Muscle layer of colon (tissue), 2 donors: ENCODE results near the gene LSAMP.

ENCODE experiments used
- H3K27ac ChIP-seq: one replicate; pipeline ENCODE4 v1.7.0; 2013; ENCODE audit warnings: low read depth, mild to moderate bottlenecking, low read length, moderate library complexity
- H3K27me3 ChIP-seq, 2 donors: one replicate each; pipeline ENCODE4 v1.7.0; 2013; ENCODE audit warnings: low read length in 2 of 2, mild to moderate bottlenecking in 2 of 2; ENCODE audit not compliant: insufficient read depth in 2 of 2, control insufficient read depth in 1 of 2
- H3K36me3 ChIP-seq: one replicate; pipeline ENCODE4 v1.7.0; 2013; ENCODE audit warnings: mild to moderate bottlenecking, low read length; ENCODE audit not compliant: insufficient read depth
- H3K4me1 ChIP-seq: one replicate; pipeline ENCODE4 v1.7.0; 2013; ENCODE audit warnings: mild to moderate bottlenecking, low read length; ENCODE audit not compliant: insufficient read depth
- H3K4me3 ChIP-seq, 2 donors: one replicate each; pipeline ENCODE4 v1.7.0; 2013; ENCODE audit warnings: low read length in 2 of 2, low read depth in 1 of 2, mild to moderate bottlenecking in 1 of 2, moderate library complexity in 1 of 2
- H3K9ac ChIP-seq: one replicate; pipeline ENCODE4 v1.7.0; 2013; ENCODE audit warnings: low read length
- H3K9me3 ChIP-seq: one replicate; pipeline ENCODE4 v1.7.0; 2013; ENCODE audit warnings: mild to moderate bottlenecking, low read length
- donor health status: abdominal sarcoma.
- donor health status: Adenocarcinoma of cecum.

LSAMP gene

DNA sequence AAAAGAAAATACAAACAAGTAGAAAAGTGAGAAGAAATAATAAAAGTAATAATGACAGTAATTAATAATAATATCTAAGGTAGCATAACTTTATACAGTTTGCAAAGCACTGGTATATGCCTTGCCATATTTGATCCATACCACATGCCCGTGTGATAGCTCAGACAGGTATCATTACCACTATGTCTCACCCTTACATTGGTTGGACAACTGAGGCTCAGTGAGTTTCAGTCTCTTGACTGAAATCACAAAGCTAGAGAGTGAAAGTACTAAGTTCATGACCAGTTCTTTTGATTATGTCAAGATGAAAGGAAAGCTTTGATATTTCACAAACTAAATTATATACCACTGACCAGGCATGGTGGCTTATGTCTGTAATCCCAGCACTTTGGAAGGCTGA, 413.1 kb downstream of the LSAMP start:
- H3K27ac ChIP-seq, result no peak overlapping the region

GRCh38 chr3:116030131-116030850, 415.0 kb downstream of the LSAMP start:
- Histone ChIP-seq H3K4me3 (no peak overlapping the region), H3K4me1 (peaks cover 20% of the 10 kb centered on the region), H3K27me3 (no peaks in the 10 kb centered on the region), H3K27ac (no peak overlapping the region), H3K9ac (no peak overlapping the region), H3K36me3 (no peaks in the 10 kb centered on the region), H3K9me3 (no peaks in the 10 kb centered on the region)

More for the DNA sequence above, 413.1 kb downstream of the LSAMP start:
- Histone ChIP-seq H3K4me1 (peaks cover 18% of the 10 kb centered on the region), H3K9ac (no peak overlapping the region), H3K27me3 (no peaks in the 10 kb centered on the region), H3K9me3 (no peaks in the 10 kb centered on the region), H3K36me3 (no peaks in the 10 kb centered on the region), H3K4me3 (no peak overlapping the region)

- Histone ChIP-seq H3K27me3 (no peaks in the 10 kb centered on the region), H3K36me3 (no peaks in the 10 kb centered on the region), H3K27ac (no peak overlapping the region)
Measured at GRCh38 chr3:116029266-116029665, 416.0 kb downstream of the LSAMP start.

DNA sequence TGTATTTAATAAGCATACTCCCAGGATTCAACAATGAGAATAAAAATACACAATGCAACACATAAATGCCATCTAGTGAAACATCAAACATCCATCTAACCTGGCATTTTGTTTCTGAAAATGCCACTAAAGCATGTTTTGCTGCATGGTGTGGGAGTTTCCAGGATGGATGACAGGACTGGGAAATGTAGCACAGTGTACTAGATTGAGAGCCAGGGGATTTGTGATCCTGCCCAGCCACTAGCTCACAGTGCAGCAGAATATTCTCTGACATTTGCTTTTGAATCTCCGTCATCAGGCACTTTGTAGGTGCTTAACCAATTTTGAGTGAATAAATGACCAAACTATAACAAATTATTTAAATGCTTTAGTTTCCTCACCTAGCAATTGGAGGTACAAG, 417.1 kb downstream of the LSAMP start:
- no peaks in the 10 kb centered on the region for H3K27me3 ChIP-seq
- no peaks in the 10 kb centered on the region for H3K9me3 ChIP-seq
- H3K27ac ChIP-seq, result no peak overlapping the region
- no peaks in the 10 kb centered on the region for H3K36me3 ChIP-seq
- H3K4me1 ChIP-seq, result peaks cover 20% of the 10 kb centered on the region
- H3K9ac ChIP-seq, result no peak overlapping the region
- no peak overlapping the region for H3K4me3 ChIP-seq

More at GRCh38 chr3:116029266-116029665, 416.0 kb downstream of the LSAMP start:
- Histone ChIP-seq H3K9ac (no peak overlapping the region), H3K9me3 (no peaks in the 10 kb centered on the region), H3K4me1 (peaks cover 20% of the 10 kb centered on the region), H3K4me3 (no peak overlapping the region)

DNA sequence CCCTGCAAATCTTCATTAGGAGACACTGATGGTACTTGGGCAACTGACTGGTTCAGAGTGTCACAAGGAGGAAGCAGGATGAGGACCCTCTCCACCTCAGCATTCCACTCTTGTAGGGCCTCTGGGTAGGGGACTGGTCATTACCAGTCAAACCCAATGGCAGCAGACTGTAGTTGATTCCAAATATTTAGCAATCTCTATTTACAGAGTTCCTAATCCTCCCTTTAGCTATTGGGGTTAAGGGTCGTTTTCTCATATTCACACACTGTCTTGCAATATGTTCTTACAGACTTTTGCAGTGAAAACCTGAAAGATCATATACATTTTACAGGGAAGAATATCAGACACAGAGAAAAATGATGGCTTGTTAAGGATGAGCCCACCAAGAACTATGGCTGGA, 424.3 kb downstream of the LSAMP start:
- Histone ChIP-seq H3K27ac (no peak overlapping the region), H3K27me3 (no peaks in the 10 kb centered on the region), H3K36me3 (no peaks in the 10 kb centered on the region), H3K4me3 (no peak overlapping the region), H3K9ac (no peak overlapping the region), H3K9me3 (no peaks in the 10 kb centered on the region), H3K4me1 (no peaks in the 10 kb centered on the region)

GRCh38 chr3:116020495-116020894, 424.8 kb downstream of the LSAMP start:
- H3K4me3 ChIP-seq, result no peak overlapping the region
- no peaks in the 10 kb centered on the region for H3K27me3 ChIP-seq
- H3K9me3 ChIP-seq, result no peaks in the 10 kb centered on the region
- no peaks in the 10 kb centered on the region for H3K36me3 ChIP-seq
- no peak overlapping the region for H3K27ac ChIP-seq
- H3K9ac ChIP-seq, result no peak overlapping the region
- H3K4me1 ChIP-seq, result no peaks in the 10 kb centered on the region

GRCh38 chr3:116019254-116019763, 426.0 kb downstream of the LSAMP start:
- H3K27ac ChIP-seq, result no peak overlapping the region
- no peaks in the 10 kb centered on the region for H3K36me3 ChIP-seq
- H3K27me3 ChIP-seq, result no peaks in the 10 kb centered on the region
- H3K9ac ChIP-seq, result no peak overlapping the region
- H3K9me3 ChIP-seq, result no peaks in the 10 kb centered on the region
- H3K4me3 ChIP-seq, result no peak overlapping the region
- H3K4me1 ChIP-seq, result no peaks in the 10 kb centered on the region

- Histone ChIP-seq H3K4me1 (no peaks in the 10 kb centered on the region), H3K36me3 (no peaks in the 10 kb centered on the region), H3K27ac (no peak overlapping the region), H3K4me3 (no peak overlapping the region), H3K27me3 (no peaks in the 10 kb centered on the region), H3K9me3 (no peaks in the 10 kb centered on the region), H3K9ac (no peak overlapping the region)
Measured at GRCh38 chr3:116018646-116019045, 426.6 kb downstream of the LSAMP start.

GRCh38 chr3:116015931-116016330, 429.4 kb downstream of the LSAMP start:
- H3K27me3 ChIP-seq, result no peaks in the 10 kb centered on the region
- no peaks in the 10 kb centered on the region for H3K4me1 ChIP-seq
- H3K9me3 ChIP-seq, result no peaks in the 10 kb centered on the region
- H3K27ac ChIP-seq, result no peak overlapping the region
- H3K36me3 ChIP-seq, result no peaks in the 10 kb centered on the region
- H3K4me3 ChIP-seq, result no peak overlapping the region
- no peak overlapping the region for H3K9ac ChIP-seq

DNA sequence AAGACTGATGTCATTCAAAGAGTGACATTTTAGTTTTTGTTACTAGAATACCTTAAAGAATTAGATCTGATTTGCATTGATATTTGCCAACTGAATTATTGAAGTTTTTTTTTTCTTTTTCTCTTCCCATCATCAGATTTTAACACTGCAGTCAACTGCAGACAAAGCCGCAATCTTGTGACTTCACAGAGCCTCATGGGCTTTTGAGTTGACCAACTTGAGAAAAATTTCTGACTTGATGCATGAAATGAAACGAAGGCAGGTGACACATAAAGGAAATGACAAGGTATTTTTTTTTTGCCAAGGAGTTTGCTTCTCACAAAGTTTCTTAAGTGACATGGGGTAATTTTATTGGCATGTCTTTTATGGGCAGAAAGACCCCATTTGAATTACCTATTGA, 438.3 kb downstream of the LSAMP start:
- Histone ChIP-seq H3K27ac (no peak overlapping the region), H3K9me3 (no peaks in the 10 kb centered on the region), H3K27me3 (no peaks in the 10 kb centered on the region), H3K36me3 (no peaks in the 10 kb centered on the region), H3K4me3 (no peak overlapping the region), H3K9ac (no peak overlapping the region), H3K4me1 (peaks cover 14% of the 10 kb centered on the region)

- Histone ChIP-seq H3K36me3 (no peaks in the 10 kb centered on the region), H3K4me3 (no peak overlapping the region), H3K9ac (no peak overlapping the region), H3K27me3 (no peaks in the 10 kb centered on the region), H3K9me3 (no peaks in the 10 kb centered on the region), H3K4me1 (peaks cover 14% of the 10 kb centered on the region), H3K27ac (no peak overlapping the region)
Measured at GRCh38 chr3:116005404-116005803, 439.9 kb downstream of the LSAMP start.

DNA sequence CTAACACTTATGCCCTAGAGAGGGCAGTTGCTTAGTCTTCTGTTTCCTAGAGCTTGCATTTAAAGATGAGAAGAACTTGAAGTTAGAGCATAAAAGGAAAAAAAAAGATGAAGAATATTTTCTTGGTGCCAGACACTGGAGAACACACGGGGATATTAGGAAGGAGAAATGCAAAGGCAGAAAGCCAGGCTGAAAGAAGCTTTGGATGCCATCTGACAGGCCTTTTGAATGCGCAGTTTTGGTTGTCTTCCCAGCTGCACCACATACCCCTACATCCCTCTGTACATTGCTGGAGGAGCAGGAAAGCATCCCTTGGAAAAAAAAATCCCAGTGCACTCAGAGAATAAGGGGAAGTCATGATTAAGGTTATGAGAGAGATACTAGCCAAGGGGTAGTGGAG, 443.1 kb downstream of the LSAMP start:
- peaks cover 14% of the 10 kb centered on the region for H3K4me1 ChIP-seq
- H3K9ac ChIP-seq, result no peak overlapping the region
- H3K9me3 ChIP-seq, result no peaks in the 10 kb centered on the region
- H3K4me3 ChIP-seq, result no peak overlapping the region
- no peaks in the 10 kb centered on the region for H3K27me3 ChIP-seq
- H3K27ac ChIP-seq, result no peak overlapping the region
- no peaks in the 10 kb centered on the region for H3K36me3 ChIP-seq
